ENCODE data around the gene CTNND2.
"Not testable (repeated sequence)": the region's sequence is repeated elsewhere in the genome, so short reads cannot be mapped to it uniquely, and the experiment has no call there.

Gene CTNND2

DNA sequence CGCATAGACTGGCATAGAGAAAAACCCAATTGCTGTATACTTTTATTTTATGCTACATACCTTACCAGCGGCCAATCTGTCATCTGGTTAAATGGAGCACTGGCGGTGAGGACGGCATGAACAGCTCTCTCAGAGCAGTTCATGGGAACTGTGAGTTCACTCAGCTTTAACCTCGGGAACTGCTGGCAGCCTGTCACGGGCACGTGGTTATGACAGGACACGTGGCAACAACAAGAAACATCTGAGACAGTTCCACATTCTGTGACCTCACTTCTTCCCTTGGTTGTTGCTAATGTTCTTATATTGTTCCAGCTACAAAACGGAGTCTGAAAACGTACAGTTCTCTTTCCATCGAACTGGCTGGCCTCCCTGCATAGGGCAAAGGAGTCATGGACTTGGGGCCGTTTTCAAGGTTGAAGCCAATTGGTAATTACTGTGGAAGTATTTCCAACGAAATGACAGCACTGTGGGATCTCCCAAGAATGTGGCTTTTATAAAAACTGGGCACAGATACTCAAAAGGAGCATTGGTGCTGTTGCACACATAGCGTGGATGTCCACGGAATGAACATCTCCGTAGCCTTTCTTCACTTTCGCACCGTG is 896.9 kb downstream of the CTNND2 start:
- Histone ChIP-seq H3K27ac (ENCODE audit: low read length, poor library complexity, severe bottlenecking) (no peak overlapping the region), H2BK5ac (ENCODE audit: low read depth, low read length, poor library complexity, severe bottlenecking) (no peak overlapping the region), H3K9me3 (ENCODE audit: control insufficient read depth, low read length) (no peaks in the 10 kb centered on the region), H3K4me3 (ENCODE audit: insufficient read depth in 1 of 2, low read depth in 1 of 2, low read length in 2 of 2) (no peak overlapping the region), H3K18ac (ENCODE audit: low read depth in 1 of 2, low read length in 2 of 2) (no peak overlapping the region), H2AK5ac (ENCODE audit: low read length, severe bottlenecking) (no peak overlapping the region), H3K14ac (ENCODE audit: low read length in 2 of 2) (no peak overlapping the region), H2AFZ (ENCODE audit: low read depth, low read length) (no peak overlapping the region), H4K8ac (ENCODE audit: low read length) (no peak overlapping the region), H3K4ac (ENCODE audit: low read depth in 1 of 2, low read length in 2 of 2) (no peak overlapping the region), H2BK120ac (ENCODE audit: low read depth, low read length) (no peak overlapping the region), H3K79me1 (replicated peaks; ENCODE audit: low read length, poor library complexity, severe bottlenecking) (no peaks in the 10 kb centered on the region), H3K9ac (ENCODE audit: low read length) (no peak overlapping the region), H2BK12ac (ENCODE audit: low read length in 2 of 2) (no peak overlapping the region), H3K4me1 (ENCODE audit: control insufficient read depth, insufficient read depth, low read depth, low read length) (peaks cover 1% of the 10 kb centered on the region), H3K27me3 (ENCODE audit: control insufficient read depth in 1 of 2, insufficient read depth in 1 of 2, low read length in 2 of 2) (peaks cover 0 to 7% of the 10 kb centered on the region in 2 experiments), H2BK15ac (ENCODE audit: low read depth, poor library complexity, severe bottlenecking) (no peak overlapping the region), H4K91ac (ENCODE audit: low read length) (no peak overlapping the region), H3K23ac (ENCODE audit: low read length in 2 of 2) (no peak overlapping the region), H3K36me3 (ENCODE audit: control insufficient read depth in 1 of 2, insufficient read depth in 2 of 2, low read depth in 1 of 2, low read length in 2 of 2) (no peaks in the 10 kb centered on the region), H3K4me2 (ENCODE audit: low read length, poor library complexity, severe bottlenecking) (no peak overlapping the region)
- 81% methylated on average over 18 of the region's 18 CpGs for WGBS
- no peak for DNase-seq

DNA sequence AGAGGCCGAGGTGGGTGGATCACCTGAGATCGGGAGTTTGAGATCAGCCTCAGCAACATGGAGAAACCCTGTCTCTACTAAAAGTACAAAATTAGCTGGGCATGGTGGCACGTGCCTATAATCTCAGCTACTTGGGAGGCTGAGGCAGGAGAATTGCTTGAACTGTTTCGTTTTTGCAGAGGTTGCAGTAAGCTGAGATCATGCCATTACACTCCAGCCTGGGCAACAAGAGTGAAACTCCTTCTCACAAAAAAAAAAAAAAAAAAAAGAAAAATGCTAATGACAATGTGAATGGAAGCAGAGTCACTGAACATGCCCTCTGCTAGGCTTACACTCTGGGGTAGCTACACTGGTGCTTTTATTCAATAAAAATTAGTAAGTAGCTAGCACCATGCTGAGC is 899.7 kb downstream of the CTNND2 start:
- DNase-seq; H2BK120ac ChIP-seq (ENCODE audit: low read depth, low read length); H3K23ac ChIP-seq (ENCODE audit: low read length in 2 of 2); H3K9ac ChIP-seq (ENCODE audit: low read length); H2AK5ac ChIP-seq (ENCODE audit: low read length, severe bottlenecking); H3K36me3 ChIP-seq (ENCODE audit: control insufficient read depth in 1 of 2, insufficient read depth in 2 of 2, low read depth in 1 of 2, low read length in 2 of 2); H4K91ac ChIP-seq (ENCODE audit: low read length); H2BK12ac ChIP-seq (ENCODE audit: low read length in 2 of 2); H3K4me2 ChIP-seq (ENCODE audit: low read length, poor library complexity, severe bottlenecking); H3K4ac ChIP-seq (ENCODE audit: low read depth in 1 of 2, low read length in 2 of 2); H3K14ac ChIP-seq (ENCODE audit: low read length in 2 of 2); H2BK15ac ChIP-seq (ENCODE audit: low read depth, poor library complexity, severe bottlenecking); H4K8ac ChIP-seq (ENCODE audit: low read length); H3K79me1 ChIP-seq (replicated peaks; ENCODE audit: low read length, poor library complexity, severe bottlenecking); H2BK5ac ChIP-seq (ENCODE audit: low read depth, low read length, poor library complexity, severe bottlenecking); H3K9me3 ChIP-seq (ENCODE audit: control insufficient read depth, low read length); H3K4me1 ChIP-seq (ENCODE audit: control insufficient read depth, insufficient read depth, low read depth, low read length); H2AFZ ChIP-seq (ENCODE audit: low read depth, low read length); H3K18ac ChIP-seq (ENCODE audit: low read depth in 1 of 2, low read length in 2 of 2); H3K27ac ChIP-seq (ENCODE audit: low read length, poor library complexity, severe bottlenecking); H3K4me3 ChIP-seq (ENCODE audit: insufficient read depth in 1 of 2, low read depth in 1 of 2, low read length in 2 of 2): not testable (repeated sequence)
- peaks cover 0 to 14% of the 10 kb centered on the region in 2 experiments for H3K27me3 ChIP-seq (ENCODE audit: control insufficient read depth in 1 of 2, insufficient read depth in 1 of 2, low read length in 2 of 2)
- 66% methylated on average over 3 of the region's 4 CpGs for WGBS

DNA sequence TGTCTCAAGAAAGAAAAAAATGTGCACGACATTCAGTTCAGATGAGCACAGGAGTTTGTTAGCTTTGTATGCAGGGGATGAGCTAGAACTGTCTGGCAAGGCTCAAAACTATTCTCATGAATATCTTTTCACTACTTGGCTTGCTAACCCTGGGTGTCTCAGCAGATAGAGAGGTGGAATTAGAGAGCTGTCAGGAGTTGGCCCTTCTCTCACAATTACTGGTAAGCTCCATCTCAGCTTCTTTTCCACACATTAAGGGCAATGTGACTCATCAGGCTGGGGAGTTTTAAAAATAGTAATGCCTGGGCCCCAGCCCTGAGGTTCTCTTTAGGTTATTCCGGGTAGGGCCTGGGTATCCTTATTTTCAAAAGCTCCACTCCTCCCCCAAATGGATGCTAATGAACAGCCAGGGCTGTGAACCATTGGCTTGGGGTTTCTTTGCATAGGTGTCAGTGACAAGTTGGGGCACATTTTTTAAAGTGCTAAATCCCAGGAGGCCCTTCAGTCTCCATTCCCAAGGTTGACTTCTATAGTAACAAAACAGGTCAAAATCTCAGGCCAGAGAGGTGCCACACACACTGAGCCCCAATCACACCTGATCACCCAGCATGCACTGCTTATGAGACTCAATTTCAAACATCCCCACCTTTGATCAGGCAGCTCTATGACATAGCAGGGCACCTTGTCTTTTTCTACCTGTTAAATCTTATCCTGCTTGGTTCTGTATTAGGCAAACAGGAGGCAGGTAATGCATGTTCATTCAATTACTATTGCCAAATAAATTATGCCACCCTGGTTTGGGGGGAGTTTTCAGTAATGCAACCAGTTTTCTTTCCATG is 903.5 kb downstream of the CTNND2 start:
- Histone ChIP-seq H2BK120ac (ENCODE audit: low read depth, low read length) (no peak overlapping the region), H3K4me3 (ENCODE audit: insufficient read depth in 1 of 2, low read depth in 1 of 2, low read length in 2 of 2) (no peak overlapping the region), H3K4me2 (ENCODE audit: low read length, poor library complexity, severe bottlenecking) (no peak overlapping the region), H3K23ac (ENCODE audit: low read length in 2 of 2) (no peak overlapping the region), H2AK5ac (ENCODE audit: low read length, severe bottlenecking) (no peak overlapping the region), H3K9me3 (ENCODE audit: control insufficient read depth, low read length) (no peaks in the 10 kb centered on the region), H3K4me1 (ENCODE audit: control insufficient read depth, insufficient read depth, low read depth, low read length) (peaks cover 1% of the 10 kb centered on the region), H2BK5ac (ENCODE audit: low read depth, low read length, poor library complexity, severe bottlenecking) (no peak overlapping the region), H4K91ac (ENCODE audit: low read length) (no peak overlapping the region), H3K4ac (ENCODE audit: low read depth in 1 of 2, low read length in 2 of 2) (no peak overlapping the region), H3K27me3 (ENCODE audit: control insufficient read depth in 1 of 2, insufficient read depth in 1 of 2, low read length in 2 of 2) (peaks cover 0 to 13% of the 10 kb centered on the region in 2 experiments), H3K27ac (ENCODE audit: low read length, poor library complexity, severe bottlenecking) (no peak overlapping the region), H3K36me3 (ENCODE audit: control insufficient read depth in 1 of 2, insufficient read depth in 2 of 2, low read depth in 1 of 2, low read length in 2 of 2) (no peaks in the 10 kb centered on the region), H2BK12ac (ENCODE audit: low read length in 2 of 2) (no peak overlapping the region), H3K9ac (ENCODE audit: low read length) (no peak overlapping the region), H3K79me1 (replicated peaks; ENCODE audit: low read length, poor library complexity, severe bottlenecking) (no peaks in the 10 kb centered on the region), H3K14ac (ENCODE audit: low read length in 2 of 2) (no peak overlapping the region), H2AFZ (ENCODE audit: low read depth, low read length) (no peak overlapping the region), H2BK15ac (ENCODE audit: low read depth, poor library complexity, severe bottlenecking) (no peak overlapping the region), H3K18ac (ENCODE audit: low read depth in 1 of 2, low read length in 2 of 2) (no peak overlapping the region), H4K8ac (ENCODE audit: low read length) (no peak overlapping the region)
- WGBS: 0% methylated on average over 1 of the region's 2 CpGs
- DNase-seq: no peak

DNA sequence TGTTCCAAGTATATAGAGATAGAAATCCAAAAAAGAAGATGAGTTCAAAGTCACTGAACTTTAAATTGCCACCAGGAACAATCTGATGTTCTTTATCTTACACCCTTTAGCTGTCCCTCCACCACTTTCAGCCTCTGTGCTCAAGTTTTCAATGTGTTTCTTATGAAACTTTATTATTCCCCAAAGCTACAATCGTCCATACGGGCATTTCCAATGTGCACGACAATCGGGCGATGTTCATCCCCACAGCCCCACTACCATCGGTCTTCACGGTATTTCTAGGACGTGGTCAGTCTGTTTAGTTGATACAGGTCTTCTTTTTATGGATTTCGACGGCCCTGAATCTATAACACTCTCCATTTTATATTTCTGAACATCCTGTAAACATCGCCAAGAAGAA is 904.5 kb downstream of the CTNND2 start:
- H2BK5ac ChIP-seq (ENCODE audit: low read depth, low read length, poor library complexity, severe bottlenecking): no peak overlapping the region
- H2BK120ac ChIP-seq (ENCODE audit: low read depth, low read length): no peak overlapping the region
- no peak overlapping the region for H2AFZ ChIP-seq (ENCODE audit: low read depth, low read length)
- H3K9me3 ChIP-seq (ENCODE audit: control insufficient read depth, low read length): peaks cover 5% of the 10 kb centered on the region
- H3K18ac ChIP-seq (ENCODE audit: low read depth in 1 of 2, low read length in 2 of 2): no peak overlapping the region
- H2BK15ac ChIP-seq (ENCODE audit: low read depth, poor library complexity, severe bottlenecking): no peak overlapping the region
- H3K27me3 ChIP-seq (ENCODE audit: control insufficient read depth in 1 of 2, insufficient read depth in 1 of 2, low read length in 2 of 2): peaks cover 5 to 21% of the 10 kb centered on the region in 2 experiments
- no peaks in the 10 kb centered on the region for H3K36me3 ChIP-seq (ENCODE audit: control insufficient read depth in 1 of 2, insufficient read depth in 2 of 2, low read depth in 1 of 2, low read length in 2 of 2)
- DNase-seq: no peak
- no peak overlapping the region for H3K14ac ChIP-seq (ENCODE audit: low read length in 2 of 2)
- no peak overlapping the region for H3K27ac ChIP-seq (ENCODE audit: low read length, poor library complexity, severe bottlenecking)
- H3K4ac ChIP-seq (ENCODE audit: low read depth in 1 of 2, low read length in 2 of 2): no peak overlapping the region
- no peak overlapping the region for H3K4me2 ChIP-seq (ENCODE audit: low read length, poor library complexity, severe bottlenecking)
- H4K8ac ChIP-seq (ENCODE audit: low read length): no peak overlapping the region
- no peak overlapping the region for H3K9ac ChIP-seq (ENCODE audit: low read length)
- H3K79me1 ChIP-seq (replicated peaks; ENCODE audit: low read length, poor library complexity, severe bottlenecking): no peaks in the 10 kb centered on the region
- H2BK12ac ChIP-seq (ENCODE audit: low read length in 2 of 2): no peak overlapping the region
- no peak overlapping the region for H3K4me3 ChIP-seq (ENCODE audit: insufficient read depth in 1 of 2, low read depth in 1 of 2, low read length in 2 of 2)
- no peak overlapping the region for H4K91ac ChIP-seq (ENCODE audit: low read length)
- H3K4me1 ChIP-seq (ENCODE audit: control insufficient read depth, insufficient read depth, low read depth, low read length): no peaks in the 10 kb centered on the region
- H2AK5ac ChIP-seq (ENCODE audit: low read length, severe bottlenecking): no peak overlapping the region
- 91% methylated on average over 7 of the region's 11 CpGs for WGBS
- no peak overlapping the region for H3K23ac ChIP-seq (ENCODE audit: low read length in 2 of 2)
